ENCODE results near the gene TNS3.
"Not testable (repeated sequence)": the region's sequence is repeated elsewhere in the genome, so short reads cannot be mapped to it uniquely, and the experiment has no call there.

Gene TNS3

DNA sequence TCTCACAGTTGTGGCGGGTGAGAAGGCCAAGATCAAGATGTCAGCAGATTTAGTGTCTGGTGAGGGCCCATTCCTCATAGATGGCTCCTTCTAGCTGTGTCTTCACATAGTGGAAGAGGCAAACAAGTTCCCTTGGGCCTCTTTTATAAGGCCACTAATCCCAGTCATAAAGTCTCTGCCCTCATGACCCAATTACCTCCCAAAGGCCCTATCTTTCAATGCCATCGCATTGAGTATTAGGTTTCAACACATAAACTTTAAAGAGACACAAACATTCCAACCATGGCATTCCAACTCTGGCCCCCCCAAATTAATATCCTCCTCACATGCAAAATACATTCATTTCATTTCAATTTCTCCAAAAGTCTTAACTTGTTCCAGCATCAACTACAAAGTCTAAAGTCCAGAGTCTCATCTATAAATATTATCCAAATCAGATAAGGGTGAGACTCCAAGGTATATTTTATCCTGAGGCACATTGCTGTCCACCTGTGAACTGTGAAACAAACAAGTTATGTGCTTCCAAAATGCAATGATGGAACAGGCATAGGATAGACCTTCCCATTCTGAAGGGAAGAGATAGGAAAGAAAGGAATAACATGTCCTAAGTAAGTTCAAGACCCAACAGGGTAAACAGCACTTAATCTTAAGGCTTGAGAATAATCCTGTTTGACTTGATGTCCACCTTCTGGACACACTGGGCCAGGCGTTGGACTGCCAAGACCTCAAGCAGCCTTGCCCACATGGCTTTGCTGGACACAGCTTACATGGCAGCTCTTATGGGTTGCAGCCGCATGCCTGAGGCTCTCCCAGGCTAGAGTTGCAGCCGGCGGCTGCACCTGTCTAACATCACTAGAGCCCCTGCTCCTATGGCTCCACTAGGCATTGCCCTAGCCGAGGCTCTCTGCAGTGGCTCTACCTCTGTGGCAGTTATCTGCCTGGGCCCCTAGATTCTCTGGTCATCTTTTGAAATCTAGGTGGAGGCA, 312.8 kb downstream of the TNS3 start:
- DNase-seq, result no peak

DNA sequence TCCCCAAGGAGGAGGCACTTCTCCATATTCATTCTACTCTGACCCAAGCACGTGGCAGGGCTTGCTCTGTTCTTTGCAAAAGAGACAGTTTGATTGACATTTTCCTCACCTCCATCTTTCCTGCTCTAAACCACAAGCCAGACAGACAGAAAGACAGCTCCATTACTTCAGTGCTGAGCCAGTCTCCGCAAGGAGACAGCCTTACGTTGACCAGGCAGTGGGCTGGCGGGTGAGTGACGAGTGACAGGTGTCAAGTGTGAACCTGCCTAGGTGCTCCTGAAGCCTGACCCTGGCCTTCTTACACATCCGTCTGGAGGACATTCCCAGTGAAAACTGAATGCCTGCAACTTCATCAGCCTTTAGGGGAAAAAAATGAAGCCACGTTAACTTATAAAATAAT, 314.6 kb downstream of the TNS3 start:
- no peak for DNase-seq

- no peak for DNase-seq
Measured at GRCh38 chr7:47266799-47267198, 315.1 kb downstream of the TNS3 start.

DNA sequence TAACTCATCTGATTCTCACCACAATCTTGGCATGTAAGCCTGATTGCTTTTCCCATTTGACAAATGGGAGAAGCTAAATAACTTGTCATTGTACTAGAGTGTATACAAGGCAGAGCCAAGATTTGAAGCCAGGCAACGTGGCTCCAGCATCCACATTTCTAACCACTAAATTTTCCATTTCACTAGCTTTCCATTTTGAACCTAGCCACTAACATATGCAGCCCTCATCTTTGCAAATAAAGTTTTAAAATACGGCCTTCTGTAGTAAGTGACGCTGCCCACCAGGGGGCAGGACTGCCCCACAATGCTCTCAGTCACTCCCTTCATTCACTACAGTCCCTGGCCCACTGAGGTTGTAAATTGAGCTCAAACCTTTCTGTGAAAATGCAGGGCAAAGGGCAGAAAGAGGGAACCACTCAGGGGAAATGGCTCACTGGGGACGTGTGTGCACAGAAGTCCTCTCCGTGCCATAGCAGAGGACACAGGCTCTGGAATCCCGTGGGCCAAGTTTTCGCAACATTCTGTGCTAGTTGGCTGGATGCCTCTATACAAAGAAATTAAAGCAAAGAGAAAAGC, 315.7 kb downstream of the TNS3 start:
- DNase-seq, result peak; percentile 39 to 56

DNA sequence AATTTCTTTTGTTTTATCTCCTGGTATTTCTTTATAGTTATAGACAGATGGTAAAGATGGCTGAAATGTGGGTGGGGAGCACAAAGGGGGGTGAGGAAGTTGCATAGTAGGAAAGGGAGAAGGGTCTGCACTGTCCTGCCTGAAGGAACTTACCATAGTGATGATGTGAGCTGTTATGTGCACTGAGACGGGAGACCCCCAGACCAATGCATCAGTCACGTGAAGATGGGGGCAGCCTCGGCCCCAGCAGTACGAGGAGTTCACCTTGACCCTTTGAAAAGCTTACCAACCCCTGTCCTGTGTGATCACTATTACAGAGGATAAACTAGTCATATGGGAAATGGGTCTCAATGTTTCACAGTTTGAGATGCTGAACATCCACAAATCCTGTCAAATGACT, 316.3 kb downstream of the TNS3 start:
- no peak for DNase-seq

DNA sequence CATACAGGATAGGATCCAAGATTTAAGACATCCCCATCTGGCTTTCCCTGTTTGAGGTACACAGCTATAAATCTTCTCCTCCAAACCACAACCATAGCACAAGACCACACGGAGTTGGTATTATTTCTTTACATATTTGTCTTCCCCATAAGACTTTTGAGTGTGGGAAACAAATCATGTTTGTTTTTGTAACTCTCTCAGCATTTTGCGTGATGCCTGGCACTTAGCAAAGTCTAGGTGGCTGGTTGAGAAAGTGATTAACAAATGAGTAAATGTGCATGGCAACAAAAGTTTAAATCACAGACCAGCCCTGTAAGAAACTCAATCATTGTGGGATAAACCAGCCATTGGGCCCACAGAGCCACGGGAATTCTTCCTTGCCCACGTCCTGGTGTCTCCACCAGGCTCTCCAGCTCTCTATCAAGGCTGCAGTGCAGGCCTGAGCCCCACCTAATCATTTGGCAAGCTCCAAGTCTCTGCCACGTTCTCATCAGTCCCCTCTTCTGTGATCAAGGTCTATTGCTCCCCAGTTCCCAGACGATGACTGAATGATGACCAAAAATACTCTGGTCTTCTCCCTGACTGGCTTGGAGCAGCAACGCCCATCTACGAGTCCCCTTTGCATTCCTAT, 317.8 kb downstream of the TNS3 start:
- no peak for DNase-seq

DNA sequence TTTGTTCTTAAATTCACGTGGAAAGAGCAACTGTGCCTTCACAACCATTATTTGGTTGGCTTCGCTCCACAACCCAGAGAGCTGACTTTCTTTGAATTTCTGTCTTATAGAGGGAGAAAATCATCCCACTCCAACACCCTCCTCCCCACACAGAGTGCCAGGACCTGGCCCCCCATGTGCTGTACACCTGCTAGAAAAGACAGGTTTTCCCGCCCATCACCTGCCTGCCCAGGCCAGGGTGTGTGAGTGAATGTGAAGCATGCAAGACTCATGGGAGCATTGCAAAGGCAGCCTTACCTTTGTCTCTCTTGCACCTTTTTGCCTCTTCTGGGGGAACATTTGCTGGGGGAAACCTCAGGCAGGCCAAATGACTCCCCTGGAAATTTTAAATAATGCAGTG, 319.0 kb downstream of the TNS3 start:
- no peak for DNase-seq

GRCh38 chr7:47262160-47262559, 319.8 kb downstream of the TNS3 start:
- DNase-seq, result not testable (repeated sequence)

- DNase-seq, result no peak
Measured at GRCh38 chr7:47260270-47260669, 321.6 kb downstream of the TNS3 start.

GRCh38 chr7:47259682-47260081, 322.2 kb downstream of the TNS3 start:
- no peak for DNase-seq

DNA sequence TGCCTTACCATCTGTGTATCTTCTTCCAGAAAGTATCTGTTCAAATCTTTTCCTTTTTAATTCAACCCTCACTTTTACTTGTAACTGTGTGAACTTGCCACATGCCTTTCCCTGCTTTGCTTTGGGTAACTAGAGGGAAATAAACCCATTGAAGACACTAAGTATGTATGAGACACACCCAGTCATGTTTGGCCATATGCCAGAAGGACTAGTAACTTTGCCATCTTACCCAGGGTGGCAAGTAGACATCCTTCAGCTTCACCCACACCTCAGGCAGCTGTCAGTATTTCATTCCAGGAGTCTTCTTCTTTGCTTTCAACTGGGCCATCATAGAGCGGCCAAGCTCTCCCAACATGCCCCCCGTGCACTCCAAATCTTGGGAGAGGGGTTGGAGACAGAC, 323.1 kb downstream of the TNS3 start:
- DNase-seq, result no peak

DNA sequence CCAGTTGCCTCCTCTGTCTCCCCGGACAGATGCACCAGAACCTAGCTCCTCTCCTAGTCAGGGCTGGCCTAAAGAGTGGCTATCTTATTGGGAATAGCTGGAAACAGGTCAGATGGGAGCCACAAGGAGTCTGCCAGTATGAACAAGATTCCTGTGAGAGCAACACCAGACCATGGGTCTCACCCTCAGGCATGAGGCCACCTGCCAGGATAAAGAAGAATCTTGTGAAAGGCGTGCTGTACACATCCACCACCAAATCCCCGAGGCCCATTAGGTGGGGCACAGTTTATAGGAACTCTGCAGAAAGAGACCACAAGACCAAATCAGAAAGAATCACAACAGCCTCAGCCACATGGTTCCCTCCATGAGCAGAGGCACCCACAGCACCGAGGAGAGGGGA, 325.9 kb downstream of the TNS3 start:
- no peak for DNase-seq

DNA sequence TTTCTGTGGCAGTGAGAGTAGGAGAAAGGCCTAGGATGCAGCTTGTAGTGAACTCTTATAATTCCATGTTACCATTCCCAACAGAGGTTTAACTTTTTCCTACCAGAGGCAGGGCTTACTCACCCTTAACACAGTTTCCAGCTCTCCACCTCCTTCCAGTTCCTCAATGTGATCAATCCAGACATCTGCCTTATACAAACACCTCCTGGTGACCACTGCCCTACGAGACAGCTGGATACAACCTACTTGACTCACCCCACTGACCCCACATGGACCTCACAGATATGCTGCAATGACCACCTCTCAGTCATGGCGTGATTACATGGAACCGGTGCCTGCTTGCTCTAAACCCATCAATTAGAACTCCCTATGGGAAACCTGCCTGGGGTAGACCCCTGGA, 326.5 kb downstream of the TNS3 start:
- DNase-seq, result no peak

DNA sequence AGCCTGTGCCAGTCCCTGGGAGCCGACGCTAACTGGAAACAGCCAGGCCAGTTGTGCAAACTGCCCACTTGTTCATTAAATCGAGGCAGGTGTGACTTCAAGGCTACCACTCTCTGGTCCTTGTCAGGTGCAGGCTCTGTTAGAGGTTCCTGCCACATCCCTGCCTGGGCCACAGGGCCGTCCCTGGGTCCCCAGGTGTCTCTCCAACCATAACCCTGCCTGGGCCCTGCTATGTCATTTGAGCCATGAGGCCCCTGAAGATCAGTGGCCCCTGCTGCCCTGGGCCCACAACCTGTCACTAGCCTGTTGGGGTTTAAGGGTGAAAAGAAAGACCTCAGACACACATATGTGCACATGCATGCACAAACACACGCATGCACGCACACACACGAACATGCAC, 326.9 kb downstream of the TNS3 start:
- DNase-seq, result no peak

DNA sequence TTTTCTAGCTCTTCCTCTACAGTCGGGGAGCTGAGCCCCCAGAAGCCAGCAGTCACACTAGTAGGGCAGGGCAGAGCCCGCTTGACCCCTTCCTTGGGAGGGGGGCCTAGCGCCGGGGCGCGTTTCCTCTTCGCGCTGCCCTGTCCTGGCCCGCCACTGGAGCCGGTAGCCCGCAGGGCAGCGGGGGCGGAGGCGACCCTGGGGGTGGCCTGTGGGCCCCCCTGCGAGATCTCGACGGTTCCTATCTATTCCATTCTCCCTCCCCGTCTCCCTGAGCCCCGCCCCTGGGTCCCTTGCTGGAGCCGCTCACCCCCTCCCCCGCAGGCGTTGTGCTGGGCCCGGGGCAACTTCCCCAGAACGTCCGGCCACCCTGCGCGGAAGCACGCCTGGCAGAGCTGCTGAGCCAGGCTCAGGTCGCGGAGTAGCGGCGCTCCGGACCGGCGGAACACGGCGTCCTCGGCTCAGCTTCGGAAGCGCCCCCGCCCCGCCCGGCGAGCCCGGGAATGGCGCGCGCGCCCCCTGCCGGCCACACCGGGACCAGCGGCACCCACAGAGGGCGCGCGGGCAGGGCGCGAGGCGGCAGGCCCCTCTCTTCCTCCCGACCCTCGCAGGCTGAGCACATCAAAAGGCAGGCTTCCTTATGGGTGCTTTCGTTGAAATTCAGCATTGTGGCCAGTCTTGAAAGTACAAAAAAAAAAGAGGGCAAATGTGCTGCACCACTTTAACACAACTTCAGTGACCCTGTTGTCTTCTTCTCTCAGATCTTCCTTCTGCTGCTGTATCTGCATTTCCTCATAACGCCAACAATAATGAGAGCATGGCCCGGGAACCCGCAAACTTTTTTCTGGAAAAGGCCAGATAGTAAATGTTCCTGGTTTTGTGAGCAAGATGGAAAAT, 327.6 kb downstream of the TNS3 start:
- DNase-seq, result peak; percentile 46 to 57

- peak in 1 of 2 donors; percentile 17 for DNase-seq
Measured at GRCh38 chr7:47253650-47254080, 328.2 kb downstream of the TNS3 start.

DNA sequence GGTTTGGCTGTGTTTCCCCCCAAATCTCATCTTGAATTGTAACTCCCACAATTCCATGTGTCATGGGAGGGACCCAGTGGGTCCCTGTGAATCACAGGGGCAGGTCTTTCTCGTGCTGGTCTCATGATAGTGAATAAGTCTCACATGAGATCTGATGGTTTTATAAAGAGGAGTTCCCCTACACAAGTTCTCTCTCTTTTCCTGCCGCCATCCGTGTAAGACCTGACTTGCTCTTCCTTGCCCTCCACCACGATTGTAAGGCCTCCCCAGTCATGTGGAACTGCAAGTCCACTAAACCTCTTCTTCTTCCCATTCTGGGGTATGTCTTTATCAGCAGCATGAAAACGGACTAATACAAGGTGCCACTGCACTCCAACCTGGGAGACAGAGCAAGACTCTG, 329.2 kb downstream of the TNS3 start:
- DNase-seq, result no peak

DNA sequence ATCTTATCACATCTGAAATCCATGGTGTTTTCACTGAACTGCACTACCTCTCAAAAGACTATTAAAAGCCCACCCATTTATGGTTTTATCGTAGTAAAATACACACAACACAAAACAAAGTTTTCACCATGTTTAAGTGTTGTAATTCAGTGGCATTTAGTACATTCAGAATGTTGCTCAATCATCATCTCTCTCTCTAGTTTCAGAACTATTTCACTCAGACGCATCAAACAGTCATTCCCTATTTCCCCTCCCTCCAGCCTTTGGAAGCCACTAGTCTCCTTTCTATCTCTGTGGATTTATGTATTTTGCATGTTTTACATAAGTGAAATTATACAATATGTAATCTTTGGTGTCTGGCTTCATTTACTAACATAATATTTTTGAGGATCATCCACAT, 332.6 kb downstream of the TNS3 start:
- no peak for DNase-seq

DNA sequence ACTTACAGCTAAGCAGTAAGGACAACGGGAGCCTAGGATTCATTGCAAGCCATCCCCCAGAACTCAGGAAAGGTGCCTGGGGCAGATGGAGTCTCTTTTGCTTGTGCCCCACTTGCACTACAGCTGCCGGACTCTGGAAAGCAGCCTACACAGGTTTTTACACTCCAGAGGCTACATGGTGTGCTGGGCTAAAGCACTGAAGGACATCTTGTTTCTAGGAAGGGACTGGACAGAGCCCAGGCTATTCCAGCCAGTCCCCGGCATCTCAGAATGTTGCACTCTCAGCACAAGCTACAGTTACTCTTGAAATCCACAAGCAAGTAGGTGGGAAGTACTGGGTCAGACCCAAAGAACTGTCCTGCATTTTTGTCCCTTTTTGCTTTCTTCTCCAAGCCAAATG, 333.1 kb downstream of the TNS3 start:
- no peak for DNase-seq

GRCh38 chr7:47247132-47247531, 334.8 kb downstream of the TNS3 start:
- DNase-seq, result no peak

DNA sequence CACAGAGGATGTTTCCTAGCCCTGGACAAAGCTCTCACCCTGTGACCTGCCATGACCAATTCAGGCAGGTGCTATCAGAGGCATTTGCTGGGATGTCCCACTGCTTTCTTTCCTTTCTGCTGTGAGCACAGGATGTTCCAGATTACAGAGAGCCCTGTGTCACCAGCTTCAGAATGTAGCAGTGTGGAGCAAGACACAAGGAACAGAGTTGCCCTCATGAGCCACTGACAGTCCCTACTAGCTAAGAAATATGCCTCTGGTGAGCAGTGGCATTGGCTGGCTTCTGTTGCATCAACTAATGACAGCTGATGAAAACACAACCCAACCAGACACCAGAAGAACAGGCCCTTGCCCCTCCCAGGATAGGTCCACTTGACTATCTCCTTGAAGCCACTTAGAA, 337.2 kb downstream of the TNS3 start:
- no peak for DNase-seq

DNA sequence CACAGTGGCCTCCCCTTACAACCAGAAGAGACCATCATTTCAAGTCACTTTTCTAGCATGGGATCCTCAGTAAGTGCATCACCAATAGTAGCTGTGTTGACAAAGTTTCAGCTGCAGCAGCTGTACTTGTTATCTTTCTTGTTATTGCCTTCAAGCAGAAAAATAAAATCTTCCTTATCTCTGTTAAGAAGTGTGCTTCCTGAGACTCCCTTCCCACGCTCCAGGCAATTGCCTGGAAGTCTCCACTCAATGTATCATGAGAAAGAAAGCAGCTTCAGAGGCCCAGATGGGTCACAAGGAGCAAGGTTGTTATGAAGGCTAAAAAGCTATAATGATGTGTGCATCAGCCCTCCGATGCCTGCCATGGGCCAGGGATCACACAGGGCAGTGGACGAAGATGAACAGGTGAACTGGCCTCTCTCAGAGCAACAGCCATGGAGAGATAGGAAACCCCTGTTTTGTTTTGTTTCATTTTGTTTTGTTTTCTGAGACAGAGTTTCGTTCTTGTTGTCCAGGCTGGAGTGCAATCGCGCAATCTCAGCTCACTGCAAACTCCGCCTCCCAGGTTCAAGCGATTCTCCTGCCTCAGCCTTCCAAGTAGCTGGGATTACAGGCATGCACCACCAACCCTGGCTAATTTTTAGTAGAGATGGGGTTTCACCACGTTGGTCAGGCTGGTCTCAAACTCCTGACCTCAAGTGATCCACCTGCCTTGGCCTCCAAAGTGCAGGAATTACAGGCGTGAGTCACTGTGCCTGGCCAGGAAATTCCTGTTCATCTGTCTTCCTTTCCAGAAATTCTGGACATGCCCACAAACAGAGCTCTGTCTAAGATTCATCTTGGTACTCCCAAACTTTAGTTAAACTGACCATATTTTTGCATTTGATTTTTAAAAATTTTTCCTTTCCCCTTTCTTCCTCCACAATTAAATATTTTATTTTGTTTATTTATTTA, 340.5 kb downstream of the TNS3 start:
- DNase-seq, result no peak
